PC-9 (cell line): ENCODE measurements around the gene SVOPL. TPM values are rescaled to one million over a fixed set of nuclear protein-coding genes. Genes with fewer than 3 reads are reported as not detected.

Experiments used
- BruUV-seq: library from RNA; stranded (reverse); fragments of 400-500 nt; replicated peaks from 2 replicates; lab custom pipeline; 2021; lab: Mats Ljungman, UMichigan
- CTCF ChIA-PET: fragments of 300-600 bp; sonication (Branson Sonifier 250); formaldehyde crosslinking; loops from one replicate; lab custom pipeline; 2022; ENCODE audit warnings: antibody characterized with exemption; lab: Charles Lee
- POLR2A ChIA-PET: fragments of 300-600 bp; sonication (Branson Sonifier 250); formaldehyde crosslinking; loops from one replicate; lab custom pipeline; 2022; ENCODE audit warnings: antibody characterized with exemption; ENCODE audit not compliant: unreplicated experiment; lab: Charles Lee
- DNase-seq, 2 experiments: peaks; one replicate each; pipeline versions ENCODE4 v3.0.0 to v3.0.0-alpha.2; 2015 to 2022; ENCODE audit warnings: mixed read lengths in 1 of 2
- H2AFZ ChIP-seq: fragments of 200-600 bp; sonication (generic); 2 replicates; pipeline ENCODE4 v1.8.1; 2017; ENCODE audit warnings: antibody characterized with exemption
- H3F3A ChIP-seq: fragments of 200-600 bp; sonication (generic); 2 replicates; pipeline ENCODE4 v1.8.1; 2017; ENCODE audit warnings: antibody characterized with exemption, mild to moderate bottlenecking, low read depth; ENCODE audit not compliant: insufficient read depth
- H3K27ac ChIP-seq: fragments of 200-600 bp; sonication (generic); 2 replicates; pipeline ENCODE4 v1.6.1; 2016; ENCODE audit warnings: mixed run types
- H3K27me3 ChIP-seq: fragments of 200-600 bp; sonication (generic); 2 replicates; pipeline ENCODE4 v1.6.1; 2016; ENCODE audit warnings: low read depth, mixed run types; ENCODE audit not compliant: insufficient read depth
- H3K36me3 ChIP-seq: fragments of 200-600 bp; sonication (generic); 2 replicates; pipeline ENCODE4 v1.6.1; 2016; ENCODE audit warnings: low read depth, mixed run types
- H3K4me1 ChIP-seq: fragments of 200-600 bp; sonication (generic); replicated peaks from 2 replicates; pipeline ENCODE4 v1.6.1; 2016; ENCODE audit warnings: mixed run types; ENCODE audit not compliant: insufficient read depth
- H3K4me2 ChIP-seq: fragments of 200-600 bp; sonication (generic); 2 replicates; pipeline ENCODE4 v1.6.1; 2017; ENCODE audit warnings: mixed run types
- H3K4me3 ChIP-seq: fragments of 200-600 bp; sonication (generic); 2 replicates; pipeline ENCODE4 v1.6.1; 2016; ENCODE audit warnings: mixed run types
- H3K79me2 ChIP-seq: fragments of 200-600 bp; sonication (generic); 2 replicates; pipeline ENCODE4 v1.6.1; 2017; ENCODE audit warnings: low read depth, mixed run types
- H3K9me2 ChIP-seq: fragments of 200-600 bp; sonication (generic); 2 replicates; pipeline ENCODE4 v1.8.1; 2017; ENCODE audit warnings: mild to moderate bottlenecking; ENCODE audit not compliant: insufficient read depth
- H3K9me3 ChIP-seq: fragments of 200-600 bp; sonication (generic); 2 replicates; pipeline ENCODE4 v1.8.1; 2016; ENCODE audit warnings: low read depth; ENCODE audit not compliant: insufficient read depth
- H4K20me1 ChIP-seq: fragments of 200-600 bp; sonication (generic); 2 replicates; pipeline ENCODE4 v1.8.1; 2017; ENCODE audit not compliant: insufficient read depth
- EZH2 ChIP-seq: fragments of 200-600 bp; sonication (generic); IDR thresholded peaks from 2 replicates; pipeline ENCODE4 v1.8.0; 2017; ENCODE audit warnings: antibody characterized with exemption, low read depth
- intact Hi-C: fragments of 100-400 bp; cut with micrococcal nuclease; formaldehyde crosslinking; loops from one replicate; pipeline ENCODE4 v1.10.0; 2022; ENCODE audit not compliant: unreplicated experiment
- total RNA-seq: library from RNA; stranded (reverse); gene quantifications from 2 replicates; pipeline ENCODE4 v1.2.3, GENCODE V29; 2021
- TF ChIP-seq, protein P1 (sequence below): fragments of 200-600 bp; sonication (generic); conservative IDR thresholded peaks from 2 replicates; pipeline ENCODE4 v1.6.1; 2017; ENCODE audit warnings: mixed run types, antibody characterized with exemption, mild to moderate bottlenecking, moderate library complexity

SVOPL gene
- total RNA-seq, 1 experiment from 2014 or later: 0.70 TPM

DNA sequence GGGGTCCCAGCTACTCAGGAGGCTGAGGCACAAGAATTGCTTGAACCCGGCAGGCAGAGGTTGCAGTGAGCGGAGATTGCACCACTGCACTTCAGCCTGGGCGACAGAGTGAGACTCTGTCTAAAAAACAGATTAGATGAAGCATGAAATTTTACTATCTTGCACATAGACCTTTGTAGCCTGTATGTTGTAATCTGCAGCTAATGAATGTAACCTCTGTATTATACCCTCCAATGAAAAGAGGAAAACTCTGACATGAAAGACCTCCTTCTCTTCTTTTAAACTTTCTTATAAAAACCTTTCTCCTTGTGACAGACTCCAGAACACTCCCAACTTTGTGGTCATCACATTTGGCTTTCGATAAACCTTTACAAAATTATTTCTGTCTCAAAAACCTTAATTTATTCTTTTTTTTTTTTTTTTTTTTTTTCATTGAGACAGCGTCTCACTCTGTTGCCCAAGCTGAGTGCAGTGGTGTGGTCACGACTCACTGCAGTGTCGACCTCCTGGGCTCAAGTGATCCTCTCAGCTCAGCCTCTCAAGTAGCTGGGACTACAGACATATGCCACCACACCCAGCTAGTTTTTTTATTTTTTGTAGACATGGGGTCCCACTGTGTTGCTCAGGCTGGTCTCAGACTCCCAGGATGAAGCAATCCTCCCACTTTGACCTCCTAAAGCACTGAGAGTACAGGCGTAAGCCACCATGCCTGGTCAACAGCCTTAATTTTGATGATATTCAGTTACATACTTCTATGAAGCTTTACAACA is 97.4 kb downstream of the SVOPL start:
- Histone ChIP-seq H3K9me3 (no peaks in the 10 kb centered on the region), H2AFZ (no peak overlapping the region), H3K27ac (no peak overlapping the region), H3K4me1 (no peaks in the 10 kb centered on the region), H3K4me2 (no peak overlapping the region), H3K27me3 (no peaks in the 10 kb centered on the region), H3K4me3 (no peak overlapping the region), H4K20me1 (no peaks in the 10 kb centered on the region), H3F3A (no peaks in the 10 kb centered on the region), H3K9me2 (0 out of 2 replicates have a peak, but pooled peaks cover 3% of the 10 kb centered on the region), H3K79me2 (no peaks in the 10 kb centered on the region), H3K36me3 (no peaks in the 10 kb centered on the region)
- POLR2A ChIA-PET: no interaction called here
- CTCF ChIA-PET: no interaction called here
- no peak for DNase-seq
- intact Hi-C loops: no loop called here
- no TSS peak for BruUV-seq
- TF ChIP-seq EZH2: no peak
- TF ChIP-seq, protein P1, sequence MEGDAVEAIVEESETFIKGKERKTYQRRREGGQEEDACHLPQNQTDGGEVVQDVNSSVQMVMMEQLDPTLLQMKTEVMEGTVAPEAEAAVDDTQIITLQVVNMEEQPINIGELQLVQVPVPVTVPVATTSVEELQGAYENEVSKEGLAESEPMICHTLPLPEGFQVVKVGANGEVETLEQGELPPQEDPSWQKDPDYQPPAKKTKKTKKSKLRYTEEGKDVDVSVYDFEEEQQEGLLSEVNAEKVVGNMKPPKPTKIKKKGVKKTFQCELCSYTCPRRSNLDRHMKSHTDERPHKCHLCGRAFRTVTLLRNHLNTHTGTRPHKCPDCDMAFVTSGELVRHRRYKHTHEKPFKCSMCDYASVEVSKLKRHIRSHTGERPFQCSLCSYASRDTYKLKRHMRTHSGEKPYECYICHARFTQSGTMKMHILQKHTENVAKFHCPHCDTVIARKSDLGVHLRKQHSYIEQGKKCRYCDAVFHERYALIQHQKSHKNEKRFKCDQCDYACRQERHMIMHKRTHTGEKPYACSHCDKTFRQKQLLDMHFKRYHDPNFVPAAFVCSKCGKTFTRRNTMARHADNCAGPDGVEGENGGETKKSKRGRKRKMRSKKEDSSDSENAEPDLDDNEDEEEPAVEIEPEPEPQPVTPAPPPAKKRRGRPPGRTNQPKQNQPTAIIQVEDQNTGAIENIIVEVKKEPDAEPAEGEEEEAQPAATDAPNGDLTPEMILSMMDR: no peak

DNA sequence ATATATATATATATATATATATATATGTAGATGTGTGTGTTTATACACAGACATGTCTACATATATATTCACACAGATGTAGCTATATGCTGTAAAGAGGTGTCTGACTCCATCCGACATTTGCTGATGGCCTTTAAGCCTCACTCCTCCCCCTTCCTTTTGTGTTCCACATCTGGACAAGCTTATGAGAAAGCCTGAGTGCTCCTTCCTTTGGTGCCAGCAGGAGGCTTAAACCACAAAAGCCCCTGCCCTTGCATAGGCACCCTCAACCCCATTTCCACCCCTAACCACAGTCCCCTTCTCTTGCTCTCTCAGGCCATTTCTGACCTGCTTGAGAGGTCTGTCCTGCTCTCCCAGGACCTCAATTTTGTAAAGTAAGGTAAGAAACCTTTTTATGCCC is 98.7 kb downstream of the SVOPL start:
- Histone ChIP-seq H3K36me3 (no peaks in the 10 kb centered on the region), H3K79me2 (no peaks in the 10 kb centered on the region), H3K27ac (no peak overlapping the region), H3K4me2 (no peak overlapping the region), H3K27me3 (no peaks in the 10 kb centered on the region), H3K4me1 (no peaks in the 10 kb centered on the region), H3K9me3 (no peaks in the 10 kb centered on the region), H2AFZ (no peak overlapping the region), H3F3A (no peaks in the 10 kb centered on the region), H4K20me1 (no peaks in the 10 kb centered on the region), H3K9me2 (no peaks in the 10 kb centered on the region), H3K4me3 (no peak overlapping the region)
- no TSS peak for BruUV-seq
- DNase-seq: no peak
- CTCF ChIA-PET: no interaction called here
- POLR2A ChIA-PET: no interaction called here
- intact Hi-C loops: no loop called here
- TF ChIP-seq, protein P1: no peak
- TF ChIP-seq EZH2: no peak

DNA sequence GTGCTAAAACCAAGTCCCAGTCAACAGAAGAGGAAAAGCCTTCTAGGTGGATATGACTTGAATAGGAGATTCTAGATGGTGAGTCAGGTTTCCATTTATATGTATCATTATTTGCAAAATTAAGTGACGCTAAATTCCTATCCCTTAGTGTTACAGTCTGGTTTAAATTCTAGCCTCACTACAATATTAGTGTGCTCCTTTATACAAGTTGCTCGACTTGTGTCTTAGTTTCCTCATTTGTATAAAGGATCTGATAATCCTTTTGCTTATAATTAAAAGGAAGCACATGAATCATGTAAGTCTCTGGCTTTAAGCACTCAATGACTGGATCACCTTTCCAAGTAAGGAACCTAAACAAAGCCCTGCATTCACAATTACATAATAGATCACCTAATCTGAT is 105.7 kb downstream of the SVOPL start:
- Histone ChIP-seq H3K27ac (no peak overlapping the region), H3K4me2 (no peak overlapping the region), H4K20me1 (no peaks in the 10 kb centered on the region), H3K79me2 (no peaks in the 10 kb centered on the region), H3F3A (no peaks in the 10 kb centered on the region; the same call in 1 of the 2 replicates), H3K9me2 (no peaks in the 10 kb centered on the region), H2AFZ (no peak overlapping the region), H3K4me3 (no peak overlapping the region), H3K9me3 (no peaks in the 10 kb centered on the region), H3K27me3 (no peaks in the 10 kb centered on the region), H3K36me3 (no peaks in the 10 kb centered on the region), H3K4me1 (no peaks in the 10 kb centered on the region)
- POLR2A ChIA-PET: no interaction called here
- TF ChIP-seq, protein P1: no peak
- no peak for TF ChIP-seq EZH2
- no peak for DNase-seq
- intact Hi-C loops: no loop called here
- CTCF ChIA-PET: no interaction called here
- no TSS peak for BruUV-seq
